Muscle layer of duodenum (tissue), 2 donors: ENCODE results near the gene GPR89B.
"Not testable (repeated sequence)": the region's sequence is repeated elsewhere in the genome, so short reads cannot be mapped to it uniquely, and the experiment has no call there.

Source experiments
- H3K27ac ChIP-seq: one replicate; pipeline ENCODE4 v1.7.0; 2013; ENCODE audit warnings: mild to moderate bottlenecking, low read length
- H3K27me3 ChIP-seq: one replicate; pipeline ENCODE4 v1.7.0; 2013; ENCODE audit warnings: low read depth, mild to moderate bottlenecking, control low read depth, low read length
- H3K36me3 ChIP-seq, 2 donors: one replicate each; pipeline ENCODE4 v1.7.0; 2013; ENCODE audit warnings: low read length in 2 of 2, control low read depth in 1 of 2, mild to moderate bottlenecking in 1 of 2; ENCODE audit not compliant: insufficient read depth in 2 of 2, control insufficient read depth in 1 of 2
- H3K4me1 ChIP-seq, 2 donors: one replicate each; pipeline ENCODE4 v1.7.0; 2013; ENCODE audit warnings: low read length in 2 of 2, mild to moderate bottlenecking in 2 of 2, control low read depth in 1 of 2, moderate library complexity in 1 of 2; ENCODE audit not compliant: insufficient read depth in 2 of 2, control insufficient read depth in 1 of 2
- H3K4me3 ChIP-seq, 2 donors: one replicate each; pipeline ENCODE4 v1.7.0; 2013; ENCODE audit warnings: low read length in 2 of 2, low read depth in 1 of 2, mild to moderate bottlenecking in 1 of 2
- H3K9me3 ChIP-seq, 2 donors: one replicate each; pipeline ENCODE4 v1.7.0; 2013; ENCODE audit warnings: low read length in 2 of 2, control low read depth in 1 of 2, mild to moderate bottlenecking in 1 of 2; ENCODE audit not compliant: control insufficient read depth in 1 of 2
- donor health status: healthy.

GPR89B gene

GRCh38 chr1:147949517-147949916, 21.3 kb downstream of the GPR89B start:
- H3K36me3 ChIP-seq, H3K4me3 ChIP-seq, H3K27ac ChIP-seq, H3K4me1 ChIP-seq, H3K9me3 ChIP-seq, H3K27me3 ChIP-seq: not testable (repeated sequence)

DNA sequence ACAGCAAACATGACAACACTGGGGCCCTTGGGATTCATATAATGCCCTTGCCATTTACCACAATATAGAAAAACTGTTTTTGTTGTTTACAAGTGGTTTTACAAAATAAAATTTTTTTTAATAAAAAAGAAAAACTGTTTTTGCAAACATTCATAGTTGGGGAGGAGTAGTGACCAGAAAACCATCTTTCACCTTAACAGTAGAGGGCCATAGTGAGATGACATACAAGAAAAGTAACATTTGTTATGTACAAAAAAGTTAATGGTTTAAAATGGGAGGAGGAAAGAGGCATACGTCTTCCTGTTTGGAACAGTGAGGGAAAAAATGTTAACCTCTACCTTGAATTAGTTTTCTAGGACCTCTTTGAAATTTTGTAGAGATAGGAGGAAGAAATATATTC, 30.7 kb downstream of the GPR89B start:
- H3K36me3 ChIP-seq, H3K27me3 ChIP-seq, H3K4me1 ChIP-seq, H3K4me3 ChIP-seq, H3K9me3 ChIP-seq, H3K27ac ChIP-seq: not testable (repeated sequence)

- not testable (repeated sequence) for H3K36me3 ChIP-seq, H3K27me3 ChIP-seq, H3K4me1 ChIP-seq, H3K4me3 ChIP-seq, H3K27ac ChIP-seq, H3K9me3 ChIP-seq
These were observed 31.5 kb downstream of the GPR89B start for GRCh38 chr1:147959680-147960079.

DNA sequence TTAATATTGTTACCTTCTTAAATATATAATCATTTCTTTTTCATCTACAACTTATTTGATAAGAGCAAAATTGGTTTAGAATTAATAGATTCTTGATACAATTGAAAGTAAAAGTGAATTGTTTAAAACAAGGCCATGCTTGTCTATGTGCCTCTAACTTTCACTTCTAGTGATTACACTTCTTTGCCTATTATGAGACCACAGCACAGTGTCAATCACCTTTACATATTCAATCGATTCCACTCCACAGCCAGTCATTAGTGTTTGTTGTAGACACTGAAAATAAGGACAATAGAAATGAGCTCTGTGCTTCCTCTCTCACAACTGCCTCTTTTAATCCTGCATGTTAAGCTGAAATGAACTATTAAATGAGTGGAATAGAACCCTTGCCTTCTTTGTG, 36.4 kb downstream of the GPR89B start:
- not testable (repeated sequence) for H3K4me3 ChIP-seq, H3K27ac ChIP-seq, H3K36me3 ChIP-seq, H3K27me3 ChIP-seq, H3K4me1 ChIP-seq, H3K9me3 ChIP-seq

- not testable (repeated sequence) for H3K4me1 ChIP-seq, H3K27me3 ChIP-seq, H3K9me3 ChIP-seq, H3K27ac ChIP-seq, H3K36me3 ChIP-seq, H3K4me3 ChIP-seq
These were observed 38.4 kb downstream of the GPR89B start for GRCh38 chr1:147966657-147967056.

GRCh38 chr1:147978896-147979651, 50.9 kb downstream of the GPR89B start:
- not testable (repeated sequence) for H3K36me3 ChIP-seq, H3K27ac ChIP-seq, H3K27me3 ChIP-seq, H3K4me1 ChIP-seq, H3K9me3 ChIP-seq, H3K4me3 ChIP-seq

DNA sequence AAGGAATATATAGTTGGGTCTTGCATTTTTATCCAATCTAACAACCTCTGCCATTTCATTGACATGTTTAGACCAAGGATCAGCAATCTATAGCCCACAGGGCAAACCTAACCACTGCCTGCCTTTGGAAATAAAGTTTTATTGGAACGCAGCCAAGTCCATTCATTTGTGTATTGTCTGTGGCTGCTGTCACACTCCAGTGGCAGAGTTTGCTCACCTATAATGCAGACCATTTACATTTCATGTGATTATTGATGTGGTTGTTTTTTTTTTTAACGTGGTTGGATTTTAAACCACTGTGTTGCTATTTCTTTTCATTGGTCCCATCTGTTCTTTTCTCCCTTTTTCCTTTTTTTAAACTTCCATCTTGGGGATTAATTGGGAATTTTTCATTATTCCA, 57.2 kb downstream of the GPR89B start:
- not testable (repeated sequence) for H3K4me1 ChIP-seq, H3K27me3 ChIP-seq, H3K9me3 ChIP-seq, H3K4me3 ChIP-seq, H3K36me3 ChIP-seq, H3K27ac ChIP-seq

DNA sequence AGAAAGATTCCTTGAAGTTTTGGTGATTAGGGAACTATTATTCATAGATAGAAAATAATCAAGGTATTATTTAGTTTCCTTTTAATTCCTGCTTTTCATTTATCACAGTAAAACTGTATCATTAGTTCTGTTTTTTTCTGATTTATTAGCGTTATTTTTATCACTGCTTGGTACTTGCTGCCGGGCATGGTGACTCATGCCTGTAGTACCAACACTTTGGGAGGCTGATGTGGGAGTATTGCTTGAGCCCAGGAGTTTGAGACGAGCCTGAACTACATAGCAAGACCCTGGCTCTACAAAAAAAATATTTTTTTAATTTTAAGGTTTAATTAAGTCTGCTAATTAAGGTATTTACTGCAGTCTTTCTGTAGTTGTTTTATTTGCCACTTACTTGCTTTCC, 59.7 kb downstream of the GPR89B start:
- not testable (repeated sequence) for H3K27me3 ChIP-seq, H3K27ac ChIP-seq, H3K36me3 ChIP-seq, H3K9me3 ChIP-seq, H3K4me3 ChIP-seq, H3K4me1 ChIP-seq

DNA sequence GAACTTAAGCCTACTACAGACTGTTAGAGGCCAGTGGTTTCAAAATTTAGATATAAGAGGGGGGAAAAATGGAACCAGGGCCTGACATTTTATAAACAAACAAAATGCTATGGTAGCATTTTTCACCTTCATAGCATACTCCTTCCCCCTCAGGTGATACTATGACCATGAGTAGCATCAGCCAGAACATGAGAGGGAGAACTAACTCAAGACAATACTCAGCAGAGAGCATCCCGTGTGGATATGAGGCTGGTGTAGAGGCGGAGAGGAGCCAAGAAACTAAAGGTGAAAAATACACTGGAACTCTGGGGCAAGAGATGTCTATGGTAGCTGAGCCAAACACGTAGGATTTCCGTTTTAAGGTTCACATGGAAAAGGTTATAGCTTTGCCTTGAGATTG, 64.7 kb downstream of the GPR89B start:
- not testable (repeated sequence) for H3K4me3 ChIP-seq, H3K36me3 ChIP-seq, H3K9me3 ChIP-seq, H3K4me1 ChIP-seq, H3K27me3 ChIP-seq, H3K27ac ChIP-seq

- H3K9me3 ChIP-seq, H3K36me3 ChIP-seq, H3K4me3 ChIP-seq, H3K4me1 ChIP-seq, H3K27me3 ChIP-seq, H3K27ac ChIP-seq: not testable (repeated sequence)
These were observed 65.2 kb downstream of the GPR89B start for GRCh38 chr1:147993400-147993799.

- not testable (repeated sequence) for H3K36me3 ChIP-seq, H3K27me3 ChIP-seq, H3K27ac ChIP-seq, H3K4me3 ChIP-seq, H3K9me3 ChIP-seq, H3K4me1 ChIP-seq
These were observed 65.8 kb downstream of the GPR89B start for GRCh38 chr1:147993825-147994615.

- H3K27ac ChIP-seq, H3K27me3 ChIP-seq, H3K4me3 ChIP-seq, H3K36me3 ChIP-seq, H3K4me1 ChIP-seq, H3K9me3 ChIP-seq: not testable (repeated sequence)
These were observed 67.9 kb downstream of the GPR89B start for GRCh38 chr1:147996088-147996487.
